ENCODE data around the gene GPRC5A.

Gene GPRC5A

DNA sequence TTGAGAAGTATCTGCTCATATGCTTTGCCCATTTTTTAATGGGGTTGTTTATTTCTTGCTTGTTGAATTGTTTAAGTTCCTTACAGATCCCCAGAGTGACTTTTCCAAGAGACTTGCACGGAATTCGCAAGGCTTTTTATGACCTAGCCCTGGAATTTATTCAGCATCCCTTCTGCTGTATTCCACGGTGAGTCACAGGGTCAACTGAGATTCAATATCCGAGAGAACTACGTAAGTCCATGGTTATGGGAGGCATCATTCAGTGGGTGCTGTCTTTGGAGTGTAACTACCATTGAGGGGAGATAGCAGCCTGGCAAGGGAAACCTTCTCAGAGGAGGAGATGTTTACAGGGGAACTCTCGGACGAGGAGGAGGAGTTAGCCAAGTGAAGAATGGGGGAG is 20.9 kb upstream of the GPRC5A start (continued):
- no peak for TF ChIP-seq ZNF391 (tag by site-specific recombination; IDR thresholded peaks at IDR 0.05; ENCODE audit: borderline replicate concordance, low read depth)

DNA sequence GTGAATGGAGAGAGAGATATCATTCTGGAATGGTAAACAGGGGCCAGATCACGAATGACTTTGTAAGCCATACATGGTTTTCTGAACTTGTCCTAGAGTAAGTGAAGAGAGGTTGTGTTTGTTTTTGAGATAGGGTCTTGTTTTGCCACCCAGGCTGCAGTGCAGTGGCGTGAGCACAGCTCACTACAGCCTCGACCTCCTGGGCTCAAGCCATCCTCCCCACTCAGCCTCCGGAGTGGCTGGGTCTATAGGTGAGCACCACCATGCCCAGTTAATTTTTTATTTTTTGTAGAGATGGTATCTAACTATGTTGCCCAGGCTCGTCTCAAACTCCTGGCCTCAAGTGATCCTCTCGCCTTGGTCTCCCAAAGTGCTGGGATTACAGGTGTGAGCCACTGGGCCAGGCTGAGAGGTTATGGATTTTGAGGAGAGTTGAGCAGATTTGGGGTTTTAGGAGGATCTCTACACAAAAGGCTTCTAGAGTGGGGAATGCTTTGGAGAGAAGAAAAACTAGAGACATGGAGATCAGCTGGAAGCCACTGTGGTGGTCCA is 19.7 kb upstream of the GPRC5A start:
- H3K27ac ChIP-seq (ENCODE audit: extremely low read depth, low read depth, low read length), result no peak overlapping the region

DNA sequence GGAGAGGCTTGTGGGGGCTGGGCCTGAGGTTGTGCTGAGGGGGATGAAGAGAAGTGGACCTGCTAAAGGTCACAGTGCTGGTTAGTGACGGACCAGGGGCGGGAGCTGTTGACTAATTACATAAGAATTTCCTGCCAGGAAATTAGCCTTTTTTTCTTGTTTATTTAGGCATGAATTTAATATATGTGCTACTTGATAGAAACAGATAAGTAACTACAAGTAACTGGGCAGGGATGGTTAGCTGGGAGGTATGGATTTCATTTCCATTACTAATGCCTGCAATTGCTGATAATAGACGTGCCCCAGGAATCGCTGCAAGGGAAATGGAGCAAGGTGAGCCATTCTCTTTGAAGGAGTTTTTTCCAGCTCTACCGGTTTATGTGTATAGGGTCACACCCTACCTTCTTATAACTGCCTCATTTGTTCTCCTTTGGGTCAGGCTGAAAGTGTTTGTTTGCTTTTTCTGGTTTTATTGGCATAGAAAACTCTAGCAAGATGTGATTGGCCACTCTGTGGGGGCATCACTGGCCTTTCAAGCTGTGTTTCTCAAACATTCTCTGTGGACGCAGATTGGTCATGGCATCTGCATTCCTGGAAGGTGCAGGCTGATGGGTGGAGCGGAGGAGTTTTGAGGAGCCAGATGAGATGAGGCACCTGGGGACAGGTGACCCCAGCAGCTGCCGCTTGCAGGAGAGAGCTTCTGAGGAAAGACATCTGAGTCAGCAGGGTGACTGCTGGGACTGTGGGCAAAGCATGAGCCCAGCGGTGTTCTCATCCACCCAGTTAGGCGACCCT is 19.0 kb upstream of the GPRC5A start:
- Histone ChIP-seq H3K4me1 (ENCODE audit: control insufficient read depth, insufficient read depth, low read length) (peaks cover 20% of the 10 kb centered on the region), H3K9me3 (ENCODE audit: control insufficient read depth, insufficient read depth, low read depth, low read length) (no peaks in the 10 kb centered on the region), H3K36me3 (ENCODE audit: control insufficient read depth in 2 of 2, insufficient read depth in 1 of 2, low read length in 2 of 2) (no peaks in the 10 kb centered on the region), H3K4me3 (ENCODE audit: low read depth, low read length) (no peak overlapping the region), H3K27ac (ENCODE audit: extremely low read depth, low read depth, low read length) (no peak overlapping the region)
- ChIA-PET POLR2A (interaction anchor here (0.5 to 3.3 kb wide), 7 partner anchors 12 to 72 kb away, joined by 3 to 24 read pairs (median 5); partner anchors contain the start of gene GPRC5A), CTCF (interaction anchor here (0.6 to 2.3 kb wide), 5 partner anchors 15 to 85 kb away, joined by 3 to 7 read pairs (median 4); partner anchors contain the start of gene GPRC5A)
- TF ChIP-seq, protein P1, sequence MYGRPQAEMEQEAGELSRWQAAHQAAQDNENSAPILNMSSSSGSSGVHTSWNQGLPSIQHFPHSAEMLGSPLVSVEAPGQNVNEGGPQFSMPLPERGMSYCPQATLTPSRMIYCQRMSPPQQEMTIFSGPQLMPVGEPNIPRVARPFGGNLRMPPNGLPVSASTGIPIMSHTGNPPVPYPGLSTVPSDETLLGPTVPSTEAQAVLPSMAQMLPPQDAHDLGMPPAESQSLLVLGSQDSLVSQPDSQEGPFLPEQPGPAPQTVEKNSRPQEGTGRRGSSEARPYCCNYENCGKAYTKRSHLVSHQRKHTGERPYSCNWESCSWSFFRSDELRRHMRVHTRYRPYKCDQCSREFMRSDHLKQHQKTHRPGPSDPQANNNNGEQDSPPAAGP (tag by site-specific recombination; IDR thresholded peaks at IDR 0.05), result peak; percentile 71; the same call in 1 of the 2 replicates
- TF ChIP-seq ZNF843 (tag by site-specific recombination; IDR thresholded peaks at IDR 0.05) (peak; percentile 27; the same call in 1 of the 2 replicates), FEZF1 (tag by site-specific recombination; IDR thresholded peaks at IDR 0.05) (peak; percentile 92), RBAK (tag by site-specific recombination; IDR thresholded peaks at IDR 0.05) (no peak), ZXDB (tag by site-specific recombination; IDR thresholded peaks at IDR 0.05) (peak; percentile 46; the same call in 1 of the 2 replicates), ZNF140 (tag by site-specific recombination; IDR thresholded peaks at IDR 0.05) (no peak), ZNF366 (tag by site-specific recombination; conservative IDR thresholded peaks at IDR 0.05) (peak; percentile 75), ZNF624 (tag by site-specific recombination; IDR thresholded peaks at IDR 0.05) (no peak), TRIM28 (IDR thresholded peaks at IDR 0.05; ENCODE audit: borderline replicate concordance, low read length) (peak; percentile 38; the same call in 1 of the 2 replicates), ZNF660 (tag by site-specific recombination; IDR thresholded peaks at IDR 0.05) (no peak), HOXD13 (CRISPR knock-in tag; IDR thresholded peaks at IDR 0.05; ENCODE audit: borderline replicate concordance) (peak; percentile 61), ZNF121 (tag by site-specific recombination; IDR thresholded peaks at IDR 0.05) (no peak), PRDM1 (tag by site-specific recombination; IDR thresholded peaks at IDR 0.05) (no peak), ZBTB17 (tag by site-specific recombination; IDR thresholded peaks at IDR 0.05) (peak; percentile 68)
- TF ChIP-seq, protein P2, sequence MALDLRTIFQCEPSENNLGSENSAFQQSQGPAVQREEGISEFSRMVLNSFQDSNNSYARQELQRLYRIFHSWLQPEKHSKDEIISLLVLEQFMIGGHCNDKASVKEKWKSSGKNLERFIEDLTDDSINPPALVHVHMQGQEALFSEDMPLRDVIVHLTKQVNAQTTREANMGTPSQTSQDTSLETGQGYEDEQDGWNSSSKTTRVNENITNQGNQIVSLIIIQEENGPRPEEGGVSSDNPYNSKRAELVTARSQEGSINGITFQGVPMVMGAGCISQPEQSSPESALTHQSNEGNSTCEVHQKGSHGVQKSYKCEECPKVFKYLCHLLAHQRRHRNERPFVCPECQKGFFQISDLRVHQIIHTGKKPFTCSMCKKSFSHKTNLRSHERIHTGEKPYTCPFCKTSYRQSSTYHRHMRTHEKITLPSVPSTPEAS (tag by site-specific recombination; IDR thresholded peaks at IDR 0.05), result no peak
- TF ChIP-seq, protein P3, sequence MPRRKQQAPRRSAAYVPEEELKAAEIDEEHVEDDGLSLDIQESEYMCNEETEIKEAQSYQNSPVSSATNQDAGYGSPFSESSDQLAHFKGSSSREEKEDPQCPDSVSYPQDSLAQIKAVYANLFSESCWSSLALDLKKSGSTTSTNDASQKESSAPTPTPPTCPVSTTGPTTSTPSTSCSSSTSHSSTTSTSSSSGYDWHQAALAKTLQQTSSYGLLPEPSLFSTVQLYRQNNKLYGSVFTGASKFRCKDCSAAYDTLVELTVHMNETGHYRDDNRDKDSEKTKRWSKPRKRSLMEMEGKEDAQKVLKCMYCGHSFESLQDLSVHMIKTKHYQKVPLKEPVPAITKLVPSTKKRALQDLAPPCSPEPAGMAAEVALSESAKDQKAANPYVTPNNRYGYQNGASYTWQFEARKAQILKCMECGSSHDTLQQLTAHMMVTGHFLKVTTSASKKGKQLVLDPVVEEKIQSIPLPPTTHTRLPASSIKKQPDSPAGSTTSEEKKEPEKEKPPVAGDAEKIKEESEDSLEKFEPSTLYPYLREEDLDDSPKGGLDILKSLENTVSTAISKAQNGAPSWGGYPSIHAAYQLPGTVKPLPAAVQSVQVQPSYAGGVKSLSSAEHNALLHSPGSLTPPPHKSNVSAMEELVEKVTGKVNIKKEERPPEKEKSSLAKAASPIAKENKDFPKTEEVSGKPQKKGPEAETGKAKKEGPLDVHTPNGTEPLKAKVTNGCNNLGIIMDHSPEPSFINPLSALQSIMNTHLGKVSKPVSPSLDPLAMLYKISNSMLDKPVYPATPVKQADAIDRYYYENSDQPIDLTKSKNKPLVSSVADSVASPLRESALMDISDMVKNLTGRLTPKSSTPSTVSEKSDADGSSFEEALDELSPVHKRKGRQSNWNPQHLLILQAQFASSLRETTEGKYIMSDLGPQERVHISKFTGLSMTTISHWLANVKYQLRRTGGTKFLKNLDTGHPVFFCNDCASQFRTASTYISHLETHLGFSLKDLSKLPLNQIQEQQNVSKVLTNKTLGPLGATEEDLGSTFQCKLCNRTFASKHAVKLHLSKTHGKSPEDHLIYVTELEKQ (tag by site-specific recombination; IDR thresholded peaks at IDR 0.05; ENCODE audit: borderline replicate concordance), result 0 out of 2 replicates have a peak, but pooled peaks have one; percentile 44

More for the DNA sequence above, 19.7 kb upstream of the GPRC5A start:
- Histone ChIP-seq H3K9me3 (ENCODE audit: control insufficient read depth, insufficient read depth, low read depth, low read length) (no peaks in the 10 kb centered on the region), H3K36me3 (ENCODE audit: control insufficient read depth in 2 of 2, insufficient read depth in 1 of 2, low read length in 2 of 2) (no peaks in the 10 kb centered on the region), H3K4me1 (ENCODE audit: control insufficient read depth, insufficient read depth, low read length) (peaks cover 15% of the 10 kb centered on the region), H3K4me3 (ENCODE audit: low read depth, low read length) (no peak overlapping the region)
- ChIA-PET CTCF (interaction anchor here (0.6 to 1.3 kb wide), 2 partner anchors 20 to 39 kb away, joined by 3 to 4 read pairs; partner anchors contain the start of gene GPRC5A), POLR2A (interaction anchor here (0.5 to 3.3 kb wide), 7 partner anchors 13 to 149 kb away, joined by 3 to 24 read pairs (median 5); partner anchors contain the start of gene GPRC5A)
- TF ChIP-seq, protein P4, sequence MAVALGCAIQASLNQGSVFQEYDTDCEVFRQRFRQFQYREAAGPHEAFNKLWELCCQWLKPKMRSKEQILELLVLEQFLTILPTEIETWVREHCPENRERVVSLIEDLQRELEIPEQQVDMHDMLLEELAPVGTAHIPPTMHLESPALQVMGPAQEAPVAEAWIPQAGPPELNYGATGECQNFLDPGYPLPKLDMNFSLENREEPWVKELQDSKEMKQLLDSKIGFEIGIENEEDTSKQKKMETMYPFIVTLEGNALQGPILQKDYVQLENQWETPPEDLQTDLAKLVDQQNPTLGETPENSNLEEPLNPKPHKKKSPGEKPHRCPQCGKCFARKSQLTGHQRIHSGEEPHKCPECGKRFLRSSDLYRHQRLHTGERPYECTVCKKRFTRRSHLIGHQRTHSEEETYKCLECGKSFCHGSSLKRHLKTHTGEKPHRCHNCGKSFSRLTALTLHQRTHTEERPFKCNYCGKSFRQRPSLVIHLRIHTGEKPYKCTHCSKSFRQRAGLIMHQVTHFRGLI (tag by site-specific recombination; IDR thresholded peaks at IDR 0.05), result no peak
- TF ChIP-seq ZNF23 (tag by site-specific recombination; IDR thresholded peaks at IDR 0.05; ENCODE audit: borderline replicate concordance), result no peak
- no peak for TF ChIP-seq ZNF248 (tag by site-specific recombination; IDR thresholded peaks at IDR 0.05)
- TF ChIP-seq, protein P5, sequence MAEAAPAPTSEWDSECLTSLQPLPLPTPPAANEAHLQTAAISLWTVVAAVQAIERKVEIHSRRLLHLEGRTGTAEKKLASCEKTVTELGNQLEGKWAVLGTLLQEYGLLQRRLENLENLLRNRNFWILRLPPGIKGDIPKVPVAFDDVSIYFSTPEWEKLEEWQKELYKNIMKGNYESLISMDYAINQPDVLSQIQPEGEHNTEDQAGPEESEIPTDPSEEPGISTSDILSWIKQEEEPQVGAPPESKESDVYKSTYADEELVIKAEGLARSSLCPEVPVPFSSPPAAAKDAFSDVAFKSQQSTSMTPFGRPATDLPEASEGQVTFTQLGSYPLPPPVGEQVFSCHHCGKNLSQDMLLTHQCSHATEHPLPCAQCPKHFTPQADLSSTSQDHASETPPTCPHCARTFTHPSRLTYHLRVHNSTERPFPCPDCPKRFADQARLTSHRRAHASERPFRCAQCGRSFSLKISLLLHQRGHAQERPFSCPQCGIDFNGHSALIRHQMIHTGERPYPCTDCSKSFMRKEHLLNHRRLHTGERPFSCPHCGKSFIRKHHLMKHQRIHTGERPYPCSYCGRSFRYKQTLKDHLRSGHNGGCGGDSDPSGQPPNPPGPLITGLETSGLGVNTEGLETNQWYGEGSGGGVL (tag by site-specific recombination; IDR thresholded peaks at IDR 0.05), result no peak
- no peak for TF ChIP-seq FEZF1 (tag by site-specific recombination; IDR thresholded peaks at IDR 0.05)
- TF ChIP-seq ZNF677 (tag by site-specific recombination; IDR thresholded peaks at IDR 0.05), result no peak
- no peak for TF ChIP-seq ZNF76 (tag by site-specific recombination; IDR thresholded peaks at IDR 0.05; ENCODE audit: borderline replicate concordance, low read depth)

All from HEK293 (cell line).